ENCODE measurements around the gene ITPR1. TPM values are rescaled to one million over a fixed set of nuclear protein-coding genes. Genes with fewer than 3 reads are reported as not detected.

ITPR1 gene
- total and polyA plus RNA-seq, 2 of the 4 experiments (the other 2 are of a cell fraction) = 1.8 to 5.7 TPM

GRCh38 chr3:4846543-4846942, 353.4 kb downstream of the ITPR1 start:
- no peak overlapping the region for H3K18ac ChIP-seq (ENCODE audit: low read depth, low read length)
- no peak overlapping the region for H3K23ac ChIP-seq (ENCODE audit: low read depth, low read length)
- no peak overlapping the region for H3K27ac ChIP-seq (ENCODE audit: insufficient read depth, low read length)
- DNase-seq (no peak), ATAC-seq (ENCODE audit: low read depth) (no peak)
- H3K4me1 ChIP-seq (ENCODE audit: control insufficient read depth, insufficient read depth, low read length) = no peaks in the 10 kb centered on the region; the same call in 1 of the 2 replicates
- dilution Hi-C loops (cut with HindIII; ENCODE audit: low sequenced_read_pairs, unreplicated experiment) (no loop called here), in situ Hi-C loops (cut with MboI; ENCODE audit: low sequenced_read_pairs) (no loop called here), intact Hi-C loops (cut with micrococcal nuclease) (no loop called here)
- H3K4ac ChIP-seq (ENCODE audit: low read depth, low read length) = no peak overlapping the region
- H2BK5ac ChIP-seq (ENCODE audit: low read depth, low read length, poor library complexity, severe bottlenecking) = no peak overlapping the region
- no peak overlapping the region for H3K4me2 ChIP-seq (ENCODE audit: low read depth, low read length)
- no peak overlapping the region for H4K91ac ChIP-seq (ENCODE audit: insufficient read depth, low read depth, low read length)
- no peak overlapping the region for H3K14ac ChIP-seq (replicated peaks; ENCODE audit: low read depth, low read length)
- no peak overlapping the region for H2BK20ac ChIP-seq (ENCODE audit: low read depth, low read length)
- TF ChIP-seq POLR2A (IDR thresholded peaks at IDR 0.05; ENCODE audit: low read depth, low read length) (no peak), BHLHE40 (IDR thresholded peaks at IDR 0.05; ENCODE audit: low read depth, low read length) (no peak), RFX5 (IDR thresholded peaks at IDR 0.05; ENCODE audit: low read depth, low read length) (no peak), SMC3 (IDR thresholded peaks at IDR 0.05; ENCODE audit: low read depth, low read length) (no peak), CEBPB (IDR thresholded peaks at IDR 0.05; ENCODE audit: low read depth, low read length) (no peak)
- TF ChIP-seq, protein P1, sequence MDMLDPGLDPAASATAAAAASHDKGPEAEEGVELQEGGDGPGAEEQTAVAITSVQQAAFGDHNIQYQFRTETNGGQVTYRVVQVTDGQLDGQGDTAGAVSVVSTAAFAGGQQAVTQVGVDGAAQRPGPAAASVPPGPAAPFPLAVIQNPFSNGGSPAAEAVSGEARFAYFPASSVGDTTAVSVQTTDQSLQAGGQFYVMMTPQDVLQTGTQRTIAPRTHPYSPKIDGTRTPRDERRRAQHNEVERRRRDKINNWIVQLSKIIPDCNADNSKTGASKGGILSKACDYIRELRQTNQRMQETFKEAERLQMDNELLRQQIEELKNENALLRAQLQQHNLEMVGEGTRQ (IDR thresholded peaks at IDR 0.05; ENCODE audit: low read depth, low read length) = no peak
- BruUV-seq (replicated peaks) = TSS peak; percentile 91
- no peaks in the 10 kb centered on the region for H3K9me1 ChIP-seq (ENCODE audit: insufficient read depth, low read length)
- H4K5ac ChIP-seq (ENCODE audit: low read depth, low read length) = no peak overlapping the region
- no peak overlapping the region for H2BK120ac ChIP-seq (ENCODE audit: low read depth, low read length)
- no CpG with 5 or more reads among the region's 4 CpGs for WGBS, 2 experiments (ENCODE audit: extremely low coverage in 2 of 2, insufficient read length in 1 of 2)
- no peak overlapping the region for H4K8ac ChIP-seq (ENCODE audit: low read depth in 2 of 2, low read length in 2 of 2)
- no peak overlapping the region for H3K4me3 ChIP-seq (ENCODE audit: insufficient read depth, low read depth, low read length)
- ChIA-PET CTCF (interaction anchor here (0.7 kb wide), 1 partner anchor 150 kb away, joined by 3 read pairs; no protein-coding TSS in a partner anchor), POLR2A (ENCODE audit: unreplicated experiment) (no interaction called here)
- no peaks in the 10 kb centered on the region for H4K20me1 ChIP-seq (ENCODE audit: insufficient read depth, low read length)
- H3K79me1 ChIP-seq (ENCODE audit: low read depth in 1 of 2, low read length in 2 of 2) = no peaks in the 10 kb centered on the region
- H2AK9ac ChIP-seq (replicated peaks; ENCODE audit: low read depth, low read length, poor library complexity) = no peak overlapping the region
- H2AFZ ChIP-seq (replicated peaks; ENCODE audit: low read length, poor library complexity) = no peak overlapping the region
- no peak overlapping the region for H3K9ac ChIP-seq (ENCODE audit: low read depth, low read length)
- no peak overlapping the region for H2BK15ac ChIP-seq (ENCODE audit: low read depth, low read length)
- H3K27me3 ChIP-seq (ENCODE audit: control insufficient read depth, insufficient read depth, low read length) = no peaks in the 10 kb centered on the region
- H3K9me3 ChIP-seq (ENCODE audit: control insufficient read depth, insufficient read depth, low read length) = no peaks in the 10 kb centered on the region
- H3K36me3 ChIP-seq (ENCODE audit: control insufficient read depth, insufficient read depth, low read length) = no peaks in the 10 kb centered on the region
- H3K56ac ChIP-seq (ENCODE audit: extremely low read depth, insufficient read depth, low read length) = no peak overlapping the region
- H2AK5ac ChIP-seq (ENCODE audit: low read depth, low read length) = no peak overlapping the region
